K562 (cell line): ENCODE data around the gene MRPS6. TPM values are rescaled to one million over a fixed set of nuclear protein-coding genes. Genes with fewer than 3 reads are reported as not detected.

Experiments
- ARID2 ChIP-seq: fragments of 450-650 bp; IDR thresholded peaks from 2 replicates; pipeline ENCODE4 v1.6.1; 2017; ENCODE audit warnings: antibody characterized with exemption, mild to moderate bottlenecking
- BACH1 ChIP-seq: fragments of 200-800 bp; sonication (Bioruptor generic); IDR thresholded peaks from 2 replicates; pipeline ENCODE4 v1.6.1; 2016; ENCODE audit warnings: missing genetic modification characterization, missing compliant biosample characterization
- CEBPG ChIP-seq, 3 experiments: fragments of 200-800 bp in 1 of 3; sonication (Bioruptor generic) in 1 of 3; sonication (generic) in 1 of 3; formaldehyde crosslinking in 1 of 3; IDR thresholded peaks in 2 of 3; conservative IDR thresholded peaks in 1 of 3; 2 replicates each; pipeline versions ENCODE4 v1.6.1 to v1.8.0; 2016 to 2022; ENCODE audit warnings: missing compliant biosample characterization in 2 of 3, missing genetic modification characterization in 2 of 3, mild to moderate bottlenecking in 1 of 3, missing genetic modification reagents in 1 of 3
- CREB3 ChIP-seq: fragments of 450-650 bp; conservative IDR thresholded peaks from 2 replicates; pipeline ENCODE4 v1.6.1; 2016; ENCODE audit warnings: missing genetic modification characterization, low read depth, mild to moderate bottlenecking, missing compliant biosample characterization, moderate library complexity
- ETV6 ChIP-seq, 3 experiments: fragments of 150-350 bp in 1 of 3; sonication (generic) in 1 of 3; formaldehyde crosslinking in 1 of 3; IDR thresholded peaks; 2 replicates each; pipeline versions ENCODE4 v1.6.1 to v1.8.0; 2014 to 2022; ENCODE audit warnings: borderline replicate concordance in 2 of 3, low read depth in 2 of 3, antibody characterized with exemption in 1 of 3, low read length in 1 of 3, mild to moderate bottlenecking in 1 of 3, missing genetic modification reagents in 1 of 3
- FOXP1 ChIP-seq: sonication (generic); formaldehyde crosslinking; IDR thresholded peaks from 2 replicates; pipeline ENCODE4 v1.8.0; 2022; ENCODE audit warnings: mild to moderate bottlenecking, missing genetic modification reagents
- HNRNPLL ChIP-seq: fragments of 200-400 bp; formaldehyde crosslinking; IDR thresholded peaks from 2 replicates; pipeline ENCODE4 v1.6.1; 2017; ENCODE audit warnings: low read length, low read depth, mild to moderate bottlenecking; ENCODE audit not compliant: poor library complexity, severe bottlenecking
- ID3 ChIP-seq, 2 experiments: fragments of 250-450 bp in 1 of 2; fragments of 450-650 bp in 1 of 2; sonication (Bioruptor Pico) in 1 of 2; IDR thresholded peaks; 2 replicates each; pipeline versions ENCODE4 v1.6.1 to v1.8.0; 2016 to 2021; ENCODE audit warnings: mild to moderate bottlenecking in 2 of 2, moderate library complexity in 2 of 2, missing compliant biosample characterization in 1 of 2, missing genetic modification characterization in 1 of 2
- KLF13 ChIP-seq: fragments of 450-650 bp; IDR thresholded peaks from 2 replicates; pipeline ENCODE4 v1.6.1; 2016; ENCODE audit warnings: missing genetic modification characterization, low read depth, mild to moderate bottlenecking, missing compliant biosample characterization, moderate library complexity, borderline replicate concordance
- MITF ChIP-seq: IDR thresholded peaks from 2 replicates; pipeline ENCODE4 v1.6.1; 2014; ENCODE audit warnings: antibody characterized with exemption
- MXD1 ChIP-seq: fragments of 250-450 bp; sonication (Bioruptor Pico); IDR thresholded peaks from 2 replicates; pipeline ENCODE4 v1.8.0; 2021; ENCODE audit warnings: borderline replicate concordance, mild to moderate bottlenecking, moderate library complexity; ENCODE audit not compliant: poor library complexity, severe bottlenecking
- NFATC3 ChIP-seq: fragments of 450-650 bp; IDR thresholded peaks from 2 replicates; pipeline ENCODE4 v1.6.1; 2017; ENCODE audit warnings: mild to moderate bottlenecking
- PML ChIP-seq: IDR thresholded peaks from 2 replicates; pipeline ENCODE4 v1.6.1; 2012; ENCODE audit warnings: low read length, inconsistent platforms
- RCOR1 ChIP-seq, 2 experiments: IDR thresholded peaks; 2 replicates each; pipeline ENCODE4 v1.6.1; 2012; ENCODE audit warnings: low read depth in 2 of 2, low read length in 2 of 2, borderline replicate concordance in 1 of 2, improper control_type of control experiment in 1 of 2
- RFX5 ChIP-seq: IDR thresholded peaks from 2 replicates; pipeline ENCODE4 v1.6.1; 2011; ENCODE audit warnings: low read depth, mild to moderate bottlenecking, improper control_type of control experiment, low read length
- SMARCC2 ChIP-seq: fragments of 450-650 bp; IDR thresholded peaks from 2 replicates; pipeline ENCODE4 v1.6.1; 2017; ENCODE audit warnings: antibody characterized with exemption, moderate library complexity, mild to moderate bottlenecking, low read depth
- SRSF9 ChIP-seq: fragments of 200-400 bp; formaldehyde crosslinking; IDR thresholded peaks from 2 replicates; pipeline ENCODE4 v1.6.1; 2017; ENCODE audit warnings: low read depth, low read length, borderline replicate concordance
- TAF1 ChIP-seq: IDR thresholded peaks from 2 replicates; pipeline ENCODE4 v1.6.1; 2011; ENCODE audit warnings: mild to moderate bottlenecking, low read length, moderate library complexity; ENCODE audit not compliant: insufficient read depth, control insufficient read depth, severe bottlenecking; ENCODE audit errors: extremely low read depth
- TAL1 ChIP-seq: fragments of 450-650 bp; IDR thresholded peaks from 2 replicates; pipeline ENCODE4 v1.6.1; 2016; ENCODE audit warnings: mild to moderate bottlenecking
- TCF3 ChIP-seq: sonication (generic); formaldehyde crosslinking; IDR thresholded peaks from 2 replicates; pipeline ENCODE4 v1.4.0; 2020; ENCODE audit warnings: mild to moderate bottlenecking, missing genetic modification reagents
- TEAD2 ChIP-seq: fragments of 450-650 bp; IDR thresholded peaks from 2 replicates; pipeline ENCODE4 v1.6.1; 2016; ENCODE audit warnings: missing genetic modification characterization, control low read depth, missing compliant biosample characterization
- TSC22D4 ChIP-seq: fragments of 450-650 bp; IDR thresholded peaks from 2 replicates; pipeline ENCODE4 v1.6.1; 2016; ENCODE audit warnings: missing genetic modification characterization, missing biosample characterization, control low read depth
- ZNF436 ChIP-seq: fragments of 250-450, 450-650 bp; sonication (Bioruptor Pico); formaldehyde crosslinking; IDR thresholded peaks from 2 replicates; pipeline ENCODE4 v1.7.0; 2020; ENCODE audit warnings: mild to moderate bottlenecking
- polyA plus RNA-seq, 8 experiments: library from polyadenylated mRNA; depleted of rRNA in 4 of 8; stranded (reverse) in 5 of 8; unstranded in 3 of 8; fragments of >200 nt; fragmentation: Nextera tagmentation in 2 of 8; fragmentation: Illumina TruSeq in 1 of 8; extraction: Ambion mirVana in 2 of 8; extraction: Trizol in 1 of 8; gene quantifications; 2 replicates each; pipeline versions ENCODE4 v1.2.1 to v1.2.3, GENCODE V29; 2011 to 2014; ENCODE audit warnings: inconsistent platforms in 1 of 8, missing spikeins in 1 of 8
- total RNA-seq, 7 experiments: library from RNA; depleted of rRNA in 6 of 7; stranded (reverse); fragments of >200 nt in 6 of 7; fragmentation: Illumina TruSeq in 2 of 7; extraction: Trizol in 2 of 7; gene quantifications; 2 replicates each; pipeline versions ENCODE4 v1.2.1 to v1.2.3, GENCODE V29; 2011 to 2021; ENCODE audit warnings: low replicate concordance in 1 of 7

The MRPS6 gene
- total and polyA plus RNA-seq, 9 of the 15 experiments (the other 6 are each of a cell fraction or from before 2014, with no cell fraction given): 26.1 to 72.0 (median 39.3) TPM

DNA sequence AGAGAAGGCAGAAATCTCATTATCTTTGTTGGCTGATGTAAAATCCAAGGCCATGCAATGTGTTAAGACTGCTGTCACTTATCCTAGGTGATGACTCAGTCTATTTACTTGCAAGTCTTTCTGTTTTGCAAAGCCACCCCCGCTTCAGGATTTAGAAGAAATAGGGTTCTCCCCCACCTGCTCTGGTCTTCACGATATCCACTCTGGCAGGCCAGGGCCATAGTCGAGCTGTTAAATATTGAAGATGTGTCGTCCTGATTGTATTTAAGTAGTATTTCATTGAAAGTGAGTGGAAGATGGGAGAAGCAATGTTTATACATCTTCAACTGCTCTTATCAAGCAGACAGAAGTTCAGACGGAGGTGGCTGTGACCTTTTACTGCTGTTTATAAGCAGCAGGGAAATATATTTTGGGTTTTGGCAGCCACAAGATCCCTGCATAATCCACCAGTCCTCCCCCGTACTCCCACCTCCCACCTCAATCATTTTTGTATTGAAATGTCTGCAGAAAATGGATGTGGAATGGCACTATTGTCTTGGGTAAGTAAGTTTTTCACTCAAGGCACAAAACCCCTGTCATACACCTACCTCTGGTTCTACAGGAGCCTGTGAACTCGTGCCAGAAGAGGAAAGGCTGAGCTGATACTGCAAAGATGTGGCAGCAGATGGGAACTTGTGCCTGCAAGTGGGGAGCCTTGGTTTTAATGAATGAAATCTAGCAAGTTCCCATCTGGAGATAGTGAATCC, 117.4 kb downstream of the MRPS6 start (continued):
- TF ChIP-seq CREB3 (no peak), ETV6 (IDR thresholded peaks at IDR 0.05; ENCODE audit: borderline replicate concordance in 1 of 2, low read depth in 2 of 2, low read length in 1 of 2) (no peak), ETV6 (CRISPR knock-in tag; IDR thresholded peaks at IDR 0.05; ENCODE audit: borderline replicate concordance) (no peak), NFATC3 (no peak), TEAD2 (tag) (no peak), KLF13 (tag) (no peak), ID3 (CRISPR knock-in tag; IDR thresholded peaks at IDR 0.05) (no peak), ID3 (tag; IDR thresholded peaks at IDR 0.05) (peak; percentile 99), TSC22D4 (tag) (no peak), SMARCC2 (peak; percentile 93), CEBPG (CRISPR knock-in tag; IDR thresholded peaks at IDR 0.05) (peak; percentile 73; the same call in 1 of the 2 replicates), CEBPG (tag; conservative IDR thresholded peaks at IDR 0.05 in 1 of 2, IDR thresholded peaks at IDR 0.05 in 1 of 2) (peak; percentile 53 to 79), RFX5 (no peak), PML (peak; percentile 90), MXD1 (CRISPR knock-in tag) (no peak), HNRNPLL (no peak), RCOR1 (IDR thresholded peaks at IDR 0.05; ENCODE audit: borderline replicate concordance in 1 of 2, low read depth in 2 of 2, low read length in 2 of 2) (peak; percentile 60 to 95), BACH1 (tag) (peak; percentile 24; the same call in 1 of the 2 replicates), ZNF436 (no peak), ARID2 (no peak), TAL1 (peak; percentile 91), TCF3 (CRISPR knock-in tag) (peak; percentile 89), TAF1 (no peak), FOXP1 (CRISPR knock-in tag) (no peak; the same call in 1 of the 2 replicates), MITF (no peak), SRSF9 (no peak)
